HG03571 (cell line): ENCODE results near the gene FASN.
"Not testable (repeated sequence)": the region's sequence is repeated elsewhere in the genome, so short reads cannot be mapped to it uniquely, and the experiment has no call there.

Experiments
- ATAC-seq: cut with Tn5 transposase; IDR thresholded peaks from one replicate; pipeline ENCODE4 v1.9.1; 2021; ENCODE audit not compliant: unreplicated experiment

Gene FASN

DNA sequence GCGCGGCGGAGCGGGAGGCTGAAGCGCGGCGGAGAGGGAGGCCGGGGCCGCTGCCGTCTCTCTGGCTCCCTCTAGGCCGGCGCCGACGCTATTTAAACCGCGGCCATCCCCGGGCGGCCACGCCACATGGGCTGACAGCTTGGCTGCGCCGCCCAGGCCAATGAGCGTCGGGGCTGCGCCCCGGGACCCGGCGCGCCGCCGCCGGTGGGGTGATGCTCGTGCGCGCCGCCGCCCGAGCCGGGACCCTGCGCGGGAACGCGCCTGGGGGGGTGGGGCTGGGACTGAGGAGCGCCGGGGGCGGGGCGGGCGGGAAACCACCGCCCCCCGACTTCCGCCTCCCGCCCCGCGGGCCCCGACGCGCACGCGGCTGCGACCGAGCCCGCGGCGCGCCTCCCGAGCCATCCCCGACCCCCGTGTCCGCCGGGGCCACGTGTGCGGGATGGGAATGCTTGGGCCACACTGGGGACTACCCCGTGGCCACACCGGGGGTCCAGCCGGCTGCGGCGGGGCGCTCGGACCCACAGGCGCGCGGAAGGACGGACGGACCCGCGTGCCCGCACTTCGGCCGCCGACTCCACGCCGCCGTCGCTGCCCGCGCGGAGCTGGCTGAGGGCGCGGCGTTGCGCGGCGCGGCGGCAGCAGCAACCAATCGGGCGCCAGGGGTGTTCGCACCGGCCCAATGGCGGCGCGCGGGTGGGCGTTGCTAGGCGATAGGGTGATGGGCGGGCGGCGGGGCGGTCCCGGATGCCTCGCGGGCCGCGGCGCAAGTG lies at the start of gene FASN:
TSS of gene FASN (minus strand) at position 68 of the 770 bp plus-strand sequence. CDS start 1,791 bp downstream, outside the sequence.
- ATAC-seq, result peak; percentile 59

DNA sequence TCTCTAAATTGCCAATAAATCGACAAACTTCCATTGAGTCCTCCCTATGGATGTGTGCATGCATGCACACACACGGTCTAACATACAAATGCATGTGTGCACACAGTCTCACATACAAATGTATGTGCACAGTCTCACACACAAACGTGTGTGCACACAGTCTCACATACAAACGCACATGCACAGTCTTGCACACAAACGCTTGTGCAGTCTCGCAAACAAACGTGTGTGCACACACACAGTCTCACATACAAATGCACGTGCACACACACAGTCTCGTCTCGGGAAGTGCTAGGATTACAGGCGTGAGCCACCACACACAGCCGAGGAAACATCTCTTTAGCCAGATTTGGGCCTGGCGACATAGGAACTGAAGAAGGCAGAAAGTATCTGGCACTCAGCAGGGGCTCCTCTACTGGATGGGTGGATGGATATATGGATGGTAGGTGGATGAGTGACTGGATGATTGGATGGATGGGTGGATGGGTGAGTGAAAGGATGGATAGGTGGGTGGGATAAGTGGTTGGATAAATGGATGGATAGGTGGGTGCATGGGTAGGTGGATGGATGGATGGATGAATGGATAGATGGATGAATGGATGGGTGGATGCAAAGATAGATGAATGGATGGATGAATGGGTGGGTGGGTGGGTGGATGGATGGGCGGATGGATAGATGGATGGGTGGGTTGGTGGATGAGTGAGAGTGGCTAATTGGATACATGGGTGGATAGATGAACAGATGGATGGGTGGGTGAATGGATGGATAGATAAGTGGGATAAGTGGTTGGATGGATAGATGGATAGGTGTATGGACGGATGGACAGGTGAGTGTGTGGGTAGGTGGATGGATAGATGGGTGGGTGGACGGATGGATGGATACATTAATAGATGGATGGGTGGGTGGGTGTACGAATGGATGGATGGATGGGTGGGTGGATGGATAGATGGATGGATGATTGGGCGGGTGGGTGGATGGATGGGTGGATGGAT lies 48.9 kb upstream of the FASN start:
- no peak for ATAC-seq

DNA sequence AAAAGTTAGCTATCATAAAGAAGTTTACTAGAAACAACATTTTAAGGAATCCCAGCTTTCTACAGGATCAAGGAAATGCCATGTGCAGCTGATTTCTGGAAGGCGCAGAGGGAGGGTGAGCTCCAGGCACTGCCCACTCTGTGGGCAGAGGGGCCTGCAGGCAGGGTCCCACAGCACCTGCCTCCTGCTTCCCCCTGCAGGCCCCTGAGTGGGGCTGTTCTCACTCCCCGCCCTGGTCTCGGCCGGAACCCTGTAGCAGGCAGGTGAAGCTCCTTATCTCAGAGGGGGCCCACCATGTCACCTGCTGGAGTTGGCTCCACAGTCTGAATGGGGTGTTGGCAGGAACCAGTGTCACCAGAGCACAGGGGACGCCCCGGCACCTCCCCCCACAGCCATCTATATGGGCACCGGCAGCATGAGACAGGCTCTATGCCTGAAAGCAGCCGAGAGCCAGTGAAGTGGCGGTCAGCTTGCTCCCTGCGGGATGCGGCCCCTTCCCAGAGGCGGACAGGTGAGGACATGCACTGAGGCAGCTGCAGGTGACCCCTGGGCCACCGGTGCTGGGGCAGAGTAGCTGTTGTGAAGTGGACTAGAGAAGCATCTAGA lies 47.6 kb upstream of the FASN start:
- no peak for ATAC-seq

DNA sequence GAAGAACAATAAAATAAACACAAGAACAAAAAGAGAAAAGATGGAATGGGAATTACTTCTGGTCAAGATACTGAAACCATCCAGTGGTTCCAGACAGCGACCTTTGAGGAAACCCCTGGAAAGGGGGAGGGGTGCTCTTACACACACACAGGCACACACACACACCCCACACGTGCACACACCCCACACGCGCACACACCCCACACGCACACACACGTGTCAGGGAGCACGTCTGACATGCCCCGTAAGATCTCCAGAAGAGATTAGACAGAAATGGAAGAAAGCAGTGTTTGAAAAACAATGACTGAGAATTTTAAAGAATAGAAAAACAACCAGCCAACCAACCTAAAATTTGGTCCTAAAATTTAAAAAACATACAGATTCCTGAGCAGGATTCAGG lies 45.3 kb upstream of the FASN start:
- ATAC-seq, result no peak

DNA sequence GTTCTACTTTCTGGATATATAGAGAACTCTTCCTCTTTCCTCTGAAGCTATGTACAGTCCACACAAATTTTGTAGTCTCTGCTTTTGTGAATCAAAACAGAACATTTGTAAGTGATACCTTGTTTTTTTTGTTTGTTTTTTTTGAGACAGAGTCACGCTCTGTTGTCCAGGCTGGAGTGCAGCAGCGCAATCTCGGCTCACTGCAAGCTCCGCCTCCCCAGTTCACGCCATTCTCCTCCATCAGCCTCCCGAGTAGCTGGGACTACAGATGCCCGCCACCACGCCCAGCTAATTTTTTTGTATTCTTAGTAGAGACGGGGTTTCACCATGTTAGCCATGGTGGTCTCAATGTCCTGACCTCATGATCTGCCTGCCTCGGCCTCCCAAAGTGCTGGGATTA lies 41.9 kb upstream of the FASN start:
- not testable (repeated sequence) for ATAC-seq

DNA sequence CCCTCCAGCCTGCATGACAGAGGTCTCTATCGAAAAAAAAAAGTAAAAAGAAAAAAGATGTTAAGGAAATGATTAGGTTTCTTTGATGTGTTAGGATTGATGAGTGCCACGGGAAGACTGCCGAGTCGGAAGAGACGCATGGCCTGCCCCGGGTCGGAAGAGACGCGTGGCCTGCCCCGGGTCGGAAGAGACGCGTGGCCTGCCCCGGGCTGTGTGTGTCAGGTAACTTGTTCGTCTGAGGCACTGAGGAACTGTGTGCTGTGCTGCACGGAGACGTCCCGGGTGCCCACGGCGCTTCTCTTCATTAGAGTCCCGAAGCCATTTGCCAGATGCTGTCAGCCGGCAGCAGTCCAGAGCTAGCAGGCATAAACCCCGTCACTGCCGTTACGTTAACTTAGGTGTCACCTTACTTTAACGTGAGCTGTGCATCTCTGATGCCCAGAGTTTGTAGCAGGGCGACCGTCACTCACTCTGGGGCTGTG lies 40.5 kb upstream of the FASN start:
- ATAC-seq, result no peak

DNA sequence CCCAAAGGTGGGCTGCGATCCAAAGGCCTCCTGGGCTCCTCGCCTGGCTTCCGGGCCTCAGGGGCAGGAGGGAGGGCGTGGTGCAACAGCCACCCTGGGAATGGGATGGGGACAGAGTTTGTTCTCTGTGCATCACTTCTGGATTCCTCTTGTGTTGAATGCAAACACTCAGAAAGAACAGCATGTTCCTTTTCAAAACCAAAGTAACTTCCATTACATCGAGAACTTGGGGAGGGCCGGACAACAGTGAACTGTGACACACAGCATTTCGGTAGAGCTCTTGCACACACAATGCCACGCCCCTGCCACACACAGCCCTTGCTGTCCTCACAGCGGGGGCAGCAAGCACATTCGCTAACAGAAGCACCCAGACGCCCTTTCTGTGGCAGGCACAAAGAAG lies 36.1 kb upstream of the FASN start:
- no peak for ATAC-seq

DNA sequence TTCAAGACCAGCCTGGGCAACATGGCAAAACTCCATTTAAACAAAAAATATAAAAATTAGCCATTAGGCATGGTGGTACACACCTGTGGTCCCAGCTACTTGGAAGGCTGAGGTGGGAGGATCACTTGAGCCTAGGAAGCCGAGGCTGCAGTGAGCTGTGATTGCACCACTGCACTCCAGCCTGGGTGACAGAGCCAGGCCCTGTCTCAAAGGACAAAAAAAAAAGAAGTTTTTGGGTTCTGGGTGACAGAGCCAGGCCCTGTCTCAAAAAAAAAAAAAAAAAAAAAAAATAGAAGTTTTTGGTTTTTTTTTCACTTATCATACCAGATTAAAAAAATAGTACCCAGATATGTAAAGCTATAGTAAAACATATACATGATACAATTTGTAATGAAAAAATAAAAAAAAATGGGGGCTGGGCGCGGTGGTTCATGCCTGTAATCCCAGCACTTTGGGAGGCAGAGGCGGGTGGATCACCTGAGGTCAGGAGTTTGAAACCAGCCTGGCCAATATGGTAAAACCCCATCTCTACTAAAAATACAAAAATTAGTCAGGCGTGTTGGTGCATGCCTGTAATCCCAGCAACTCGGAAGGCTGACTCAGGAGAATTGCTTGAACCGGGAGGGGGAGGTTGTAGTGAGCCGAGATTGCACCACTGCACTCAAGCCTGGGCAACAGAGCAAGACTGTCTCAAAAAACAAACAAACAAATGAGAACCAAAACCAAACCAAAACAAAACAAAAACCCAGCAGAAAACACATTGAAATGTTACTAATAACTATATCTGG lies 35.3 kb upstream of the FASN start:
- not testable (repeated sequence) for ATAC-seq

DNA sequence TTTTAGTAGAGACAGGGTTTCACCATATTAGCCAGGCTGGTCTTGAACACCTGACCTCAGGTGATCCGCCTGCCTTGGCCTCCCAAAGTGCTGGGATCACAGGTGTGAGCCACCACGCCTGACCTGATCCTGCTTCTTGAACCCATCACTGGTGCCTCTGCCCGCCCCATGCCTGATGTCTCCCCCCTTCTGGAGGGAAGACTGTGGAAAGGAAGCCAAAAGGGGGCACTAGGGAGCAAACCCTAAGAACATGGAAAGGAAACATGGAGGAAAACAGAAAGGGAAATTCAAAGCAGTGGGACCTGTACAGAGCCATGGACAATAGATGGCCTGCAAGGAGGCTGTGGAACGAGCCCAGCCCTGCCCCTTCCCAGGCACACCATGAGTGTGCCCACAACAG lies 31.1 kb upstream of the FASN start:
- ATAC-seq, result no peak

DNA sequence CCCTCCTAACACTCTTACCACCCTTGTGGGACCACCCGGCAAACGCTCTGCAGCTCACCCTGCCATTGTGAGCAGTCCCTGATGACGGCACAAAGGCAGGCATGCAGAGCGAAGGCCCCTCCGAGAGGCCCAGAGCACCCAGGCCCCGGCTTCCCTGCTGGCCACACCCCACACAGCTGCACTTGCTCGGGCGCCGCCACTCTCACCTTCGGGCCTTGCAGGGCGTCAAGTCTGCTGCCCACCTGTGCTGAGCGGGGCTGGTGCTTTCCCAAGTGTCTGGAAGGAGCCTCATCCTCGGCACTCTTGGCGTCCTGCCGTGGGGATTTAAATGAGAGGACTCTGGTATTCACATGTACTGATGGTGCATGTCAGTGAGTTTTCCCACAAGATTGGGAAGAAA lies 30.3 kb upstream of the FASN start:
- no peak for ATAC-seq

DNA sequence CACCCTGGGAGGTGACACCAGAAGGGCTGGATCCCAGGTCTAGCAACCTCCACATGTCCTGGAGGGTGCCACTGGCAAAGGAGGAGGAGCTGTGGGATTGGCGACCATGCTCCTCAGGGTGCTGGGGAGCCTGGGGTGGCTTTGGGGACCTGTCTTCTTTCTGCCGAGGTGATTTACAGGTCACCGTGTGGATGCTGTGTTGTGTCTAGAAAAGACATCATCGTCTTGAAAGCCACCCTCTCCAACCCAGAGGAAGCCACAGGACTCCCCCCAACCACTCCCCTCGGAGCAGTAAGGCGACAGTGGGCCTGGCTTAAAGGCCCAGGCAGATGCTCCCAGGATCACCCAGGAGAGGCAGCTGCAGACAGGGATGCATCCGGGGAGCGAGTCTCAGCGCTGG lies 29.7 kb upstream of the FASN start:
- no peak for ATAC-seq

DNA sequence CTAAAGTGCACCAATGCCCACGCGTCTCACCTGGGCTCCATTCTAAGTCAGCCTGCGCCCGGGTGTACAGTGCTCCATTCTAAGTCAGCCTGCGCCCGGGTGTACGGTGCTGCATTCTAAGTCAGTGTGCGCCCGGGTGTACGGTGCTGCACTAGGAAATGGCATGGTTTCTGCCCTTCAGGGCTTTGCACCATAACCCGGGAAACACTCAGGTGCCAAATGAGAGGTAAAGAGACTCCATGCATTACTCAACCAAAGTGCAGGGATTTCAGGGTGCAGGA lies 29.2 kb upstream of the FASN start:
- no peak for ATAC-seq

DNA sequence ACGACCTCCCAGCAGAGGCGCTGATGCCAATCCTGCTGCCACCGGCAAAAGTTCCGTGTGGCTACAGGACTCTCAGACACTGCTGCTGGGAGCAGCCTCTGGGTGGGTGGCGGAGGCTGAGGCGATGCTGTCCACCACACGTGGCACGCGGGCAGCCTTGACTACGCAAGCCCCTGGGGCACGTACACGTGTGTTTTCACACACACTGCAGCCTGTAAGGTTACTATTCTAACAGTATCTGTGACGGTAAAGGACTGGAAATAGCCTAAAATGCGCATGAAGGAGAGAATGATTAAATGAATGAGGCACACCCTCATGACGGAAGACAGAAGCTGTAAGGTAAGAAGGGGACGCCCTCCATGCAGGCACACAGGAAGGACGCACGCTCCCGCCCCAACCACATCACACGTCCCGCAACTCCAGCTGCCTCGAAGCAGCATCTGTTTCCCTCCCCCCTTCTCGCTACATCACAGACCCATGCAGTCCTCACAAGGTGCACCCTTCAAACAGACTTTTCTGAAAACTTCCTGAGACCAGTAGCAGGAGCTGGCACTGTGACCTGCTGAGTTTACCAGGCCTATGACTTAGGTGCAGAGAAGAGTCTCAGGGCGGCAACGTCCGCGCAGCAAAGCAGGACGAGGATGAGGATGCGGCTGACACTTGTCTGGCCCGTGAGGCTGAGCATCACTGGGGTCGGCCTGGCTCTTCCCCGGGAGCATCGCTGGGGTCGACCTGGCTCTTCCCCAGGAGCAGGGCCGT lies 28.7 kb upstream of the FASN start:
- ATAC-seq, result no peak

DNA sequence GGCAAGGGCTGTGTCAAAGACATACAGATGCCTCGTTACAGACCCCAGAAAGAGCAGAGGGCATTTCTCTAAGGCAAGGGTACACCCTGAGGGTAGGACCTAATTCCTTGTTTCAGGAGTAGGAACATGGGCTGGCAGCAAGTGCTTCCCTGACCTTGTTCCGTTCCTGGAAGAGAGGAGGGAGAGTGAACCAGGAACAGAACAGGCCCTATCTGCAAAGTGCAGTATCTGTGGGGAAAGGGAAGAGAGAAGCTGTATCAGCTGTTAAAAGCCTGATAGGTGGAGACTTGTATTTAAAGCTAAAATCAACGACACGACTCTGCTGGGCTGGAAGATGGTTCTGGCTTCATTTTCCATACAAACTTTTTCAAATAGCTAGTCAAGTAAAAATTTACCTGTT lies 26.1 kb upstream of the FASN start:
- no peak for ATAC-seq

DNA sequence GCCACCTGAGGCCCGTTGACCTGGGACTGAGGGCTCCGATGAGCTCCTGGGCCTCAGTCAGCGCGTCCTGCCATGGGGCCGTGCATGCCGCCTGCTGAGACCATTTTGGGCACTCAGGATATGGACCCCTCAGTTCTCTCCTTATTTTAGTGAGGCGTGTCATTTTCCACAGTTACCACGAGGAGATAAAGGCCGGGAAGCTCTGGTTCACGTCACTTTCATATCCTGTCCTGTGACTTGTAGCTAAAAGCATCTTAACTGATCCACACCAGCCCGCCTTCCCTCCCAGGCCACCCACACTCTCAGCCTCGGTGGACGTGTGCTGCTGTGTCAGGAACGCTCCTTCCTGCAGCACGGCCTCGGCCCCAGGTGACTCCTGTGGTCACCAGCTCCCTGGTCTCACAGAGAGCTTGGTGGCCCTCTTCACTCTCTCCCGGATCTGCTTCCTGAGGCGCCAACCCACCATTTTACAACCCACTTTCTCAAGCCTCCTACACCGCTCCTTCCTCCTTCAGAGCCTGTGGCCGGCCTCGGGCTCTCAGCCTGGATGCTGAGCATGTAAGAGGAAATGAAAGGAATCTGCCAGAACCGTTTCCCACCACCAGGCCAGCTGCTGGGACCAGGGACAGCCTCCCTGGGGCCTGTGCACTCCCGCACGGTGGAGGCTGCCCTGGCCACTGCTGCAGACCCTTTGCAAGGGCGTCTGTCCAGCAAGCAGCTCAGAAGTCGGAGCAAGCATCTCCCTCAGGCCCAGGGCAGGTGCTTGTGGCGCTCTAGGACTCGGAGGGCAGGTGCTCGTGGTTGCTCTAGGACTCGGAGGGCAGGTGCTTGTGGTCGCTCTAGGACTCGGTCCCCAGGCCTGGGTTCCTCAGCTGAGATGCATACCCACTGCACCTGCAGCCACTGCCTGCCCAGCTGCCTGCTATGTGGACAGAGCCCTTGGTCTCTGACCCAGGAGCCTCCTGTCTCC lies 23.9 kb upstream of the FASN start:
- no peak for ATAC-seq

DNA sequence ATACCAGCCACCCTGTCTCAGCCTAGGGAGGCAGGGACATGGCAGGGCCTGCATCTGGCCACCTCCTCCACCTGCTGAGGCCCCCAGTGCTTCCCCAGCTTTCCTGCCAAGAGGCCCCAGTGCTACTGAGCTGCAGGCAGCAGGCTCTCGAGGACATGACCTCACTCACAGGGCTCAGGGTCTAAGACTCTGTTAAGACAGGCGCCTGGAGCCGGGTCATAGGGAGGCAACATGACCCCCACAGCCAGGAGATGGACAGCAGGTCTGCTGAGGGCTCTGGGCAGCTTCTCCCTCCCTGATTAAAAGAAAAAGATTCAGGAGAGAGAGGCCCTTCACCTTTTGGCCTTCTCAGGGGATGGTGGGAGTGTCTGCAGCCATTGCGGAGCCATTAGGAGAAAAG lies 23.2 kb upstream of the FASN start:
- ATAC-seq, result no peak

DNA sequence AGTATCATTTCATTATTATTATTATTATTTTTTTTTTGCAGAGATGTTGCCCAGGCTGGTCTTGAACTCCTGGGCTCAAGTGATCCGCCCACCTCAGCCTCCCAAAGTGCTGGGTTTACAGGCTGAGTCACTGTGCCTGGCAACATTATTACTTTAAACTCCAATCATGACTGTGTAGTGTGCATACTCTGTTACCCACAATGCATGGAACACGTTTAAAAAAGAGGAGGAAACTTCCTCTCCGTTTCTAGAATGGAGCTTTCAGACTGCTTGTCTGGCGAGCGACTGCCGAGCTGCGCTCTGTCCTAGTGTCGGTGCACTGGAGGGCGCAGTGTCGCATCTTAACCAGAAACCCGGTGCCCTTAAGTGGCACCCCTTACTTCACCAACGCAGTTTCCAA lies 22.1 kb upstream of the FASN start:
- ATAC-seq, result no peak

DNA sequence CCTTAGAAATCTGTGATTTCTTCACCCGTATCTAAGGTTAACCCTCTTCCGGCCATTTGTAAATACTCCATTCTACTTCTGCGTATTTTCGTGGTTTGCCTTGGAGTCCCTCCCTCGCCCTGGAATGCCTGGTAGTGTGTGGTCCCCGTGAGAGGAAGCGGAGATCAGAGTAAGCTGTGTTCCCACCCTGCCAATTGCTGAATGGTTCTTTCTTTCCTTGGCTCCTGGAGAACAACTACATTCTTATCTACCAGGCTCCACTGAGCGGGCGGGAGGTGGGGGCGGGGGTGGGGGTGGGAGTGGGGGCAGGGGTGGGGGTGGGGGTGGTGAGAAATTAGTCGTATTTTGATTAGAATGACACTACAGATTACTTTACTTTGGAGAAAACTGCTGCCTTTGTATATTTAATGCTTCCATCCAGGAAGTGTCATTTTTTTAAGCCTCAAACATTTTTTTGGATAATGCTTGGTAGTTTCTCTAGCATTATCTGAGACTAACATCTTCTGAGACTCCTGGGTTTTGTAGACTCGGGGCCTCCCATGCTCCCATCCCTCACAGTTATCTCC lies 20.9 kb upstream of the FASN start:
- ATAC-seq, result no peak
